Ammon's horn (tissue), 1 donor: Measurements from ENCODE around the gene RAB11FIP2.

Experiments used
- DNase-seq: peaks from one replicate; pipeline ENCODE4 v3.0.0-alpha.2; 2016; ENCODE audit warnings: low spot score

The RAB11FIP2 gene

DNA sequence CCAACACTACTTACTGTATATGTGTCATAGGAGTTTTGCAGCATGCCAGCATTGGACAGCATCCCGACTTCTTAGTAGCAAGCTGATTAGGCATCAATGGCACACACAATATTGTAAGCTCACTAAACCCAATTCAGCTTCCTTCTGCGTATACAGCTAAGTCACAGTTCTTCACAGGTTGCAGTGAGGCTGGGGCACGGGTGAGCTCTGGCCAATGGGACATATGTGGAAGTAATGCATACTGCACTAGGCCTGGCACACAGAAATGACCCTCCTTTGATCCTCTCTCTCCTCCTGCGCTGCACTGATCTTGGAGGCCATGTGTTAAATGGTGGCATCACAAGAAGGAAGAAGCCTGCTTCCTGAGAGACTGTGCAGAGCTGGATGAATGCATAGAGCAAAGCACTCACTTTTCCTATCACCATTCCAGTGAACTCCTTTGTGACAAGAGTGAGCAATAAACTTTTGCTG is 11.9 kb downstream of the RAB11FIP2 start:
- no peak for DNase-seq

DNA sequence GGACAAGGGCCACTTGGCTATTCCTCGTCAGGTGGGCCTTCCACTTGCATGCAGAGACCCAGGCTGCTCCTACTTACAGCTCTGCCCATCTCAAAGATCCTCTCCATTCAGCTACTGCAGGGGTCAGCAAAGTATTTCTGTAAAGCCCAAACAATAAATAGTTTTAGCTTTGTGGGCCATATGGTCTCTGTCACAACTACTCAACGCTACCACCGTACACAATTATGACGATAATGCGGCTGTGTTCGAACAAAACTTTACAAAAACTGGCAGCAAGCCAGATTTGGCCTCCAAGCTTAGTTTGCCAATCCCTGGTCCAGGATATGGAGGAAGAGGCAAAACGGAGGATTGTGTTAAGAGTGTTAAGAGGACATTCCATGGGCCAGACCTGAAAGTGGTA is 12.8 kb downstream of the RAB11FIP2 start:
- DNase-seq: no peak

DNA sequence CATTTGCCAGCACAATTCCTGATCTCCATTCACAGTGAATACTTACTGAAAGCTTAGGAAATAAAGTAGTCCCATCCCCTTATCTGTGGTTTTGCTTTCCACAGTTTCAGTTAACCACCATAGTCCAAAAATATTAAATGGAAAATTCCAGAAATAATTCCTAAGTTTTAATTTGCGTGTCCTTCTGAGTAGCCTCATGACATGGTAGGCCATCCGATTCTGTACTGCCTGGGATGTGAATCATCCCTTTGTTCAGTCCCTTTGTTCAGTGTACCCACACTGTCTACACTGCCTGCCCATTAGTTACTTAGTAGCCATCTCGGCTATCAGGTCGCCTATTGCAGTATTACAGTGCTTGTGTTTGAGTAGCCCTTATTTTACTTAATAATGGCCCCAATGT is 14.2 kb downstream of the RAB11FIP2 start:
- no peak for DNase-seq

GRCh38 chr10:118031351-118032075 is 15.2 kb downstream of the RAB11FIP2 start:
- no peak for DNase-seq

GRCh38 chr10:118028619-118029018 is 18.1 kb downstream of the RAB11FIP2 start:
- DNase-seq: no peak

- DNase-seq: peak; percentile 74
These were observed 19.3 kb downstream of the RAB11FIP2 start for GRCh38 chr10:118027397-118027796.

- no peak for DNase-seq
These were observed 19.8 kb downstream of the RAB11FIP2 start for GRCh38 chr10:118026936-118027335.

- DNase-seq: no peak
These were observed 26.4 kb downstream of the RAB11FIP2 start for GRCh38 chr10:118020365-118020764.

- no peak for DNase-seq
These were observed 28.9 kb downstream of the RAB11FIP2 start for GRCh38 chr10:118017850-118018249.

- DNase-seq: no peak
These were observed 29.5 kb downstream of the RAB11FIP2 start for GRCh38 chr10:118017071-118017740.

DNA sequence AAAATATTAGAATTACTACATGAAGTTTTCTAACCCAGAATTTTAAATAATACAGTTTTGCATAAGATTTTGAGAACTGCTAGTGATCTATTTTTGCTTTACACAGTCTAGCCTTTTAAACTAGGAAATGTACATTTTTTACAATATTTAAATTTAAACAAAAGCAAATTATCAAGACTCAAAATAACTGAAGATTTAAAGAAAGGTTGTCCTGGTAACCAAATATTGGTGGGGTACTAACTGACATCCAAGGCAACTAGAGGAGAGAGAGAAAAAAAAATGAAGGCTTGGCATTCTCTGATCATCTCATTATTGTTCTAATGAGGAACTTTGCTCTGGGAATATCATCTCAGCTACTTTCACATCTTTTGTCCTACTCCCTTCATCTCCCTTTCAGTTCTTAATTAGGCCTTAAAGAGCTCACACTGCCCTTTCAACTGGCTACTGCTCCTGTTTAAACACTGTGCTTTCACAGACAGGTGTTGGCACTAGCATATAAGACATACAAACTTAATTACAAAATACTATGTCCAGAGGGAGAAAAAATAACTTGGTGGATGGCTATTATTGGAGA is 33.7 kb downstream of the RAB11FIP2 start:
- DNase-seq: peak; percentile 27

- DNase-seq: no peak
These were observed 39.0 kb downstream of the RAB11FIP2 start for GRCh38 chr10:118007773-118008172.

GRCh38 chr10:118003126-118003525 is 43.6 kb downstream of the RAB11FIP2 start:
- no peak for DNase-seq

DNA sequence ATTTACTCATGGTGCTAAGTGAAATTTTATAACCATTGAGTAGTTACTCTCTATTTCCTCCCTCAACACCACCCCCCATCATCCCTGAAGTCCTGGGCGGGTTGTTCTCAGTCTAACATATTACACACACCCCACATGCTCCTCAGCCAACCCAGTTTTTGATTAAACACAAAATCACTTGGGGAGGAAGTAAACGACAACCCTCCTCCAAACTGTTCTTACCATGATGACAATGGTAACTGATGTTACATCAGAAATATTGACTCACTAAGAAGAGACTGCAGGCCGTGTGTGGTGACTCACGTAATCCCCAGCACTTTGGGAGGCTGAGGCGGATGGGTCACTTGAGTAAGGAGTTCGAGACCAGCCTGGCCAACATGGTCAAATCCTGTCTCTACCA is 44.2 kb downstream of the RAB11FIP2 start:
- no peak for DNase-seq

GRCh38 chr10:117997673-117998072 is 49.1 kb downstream of the RAB11FIP2 start:
- no peak for DNase-seq

DNA sequence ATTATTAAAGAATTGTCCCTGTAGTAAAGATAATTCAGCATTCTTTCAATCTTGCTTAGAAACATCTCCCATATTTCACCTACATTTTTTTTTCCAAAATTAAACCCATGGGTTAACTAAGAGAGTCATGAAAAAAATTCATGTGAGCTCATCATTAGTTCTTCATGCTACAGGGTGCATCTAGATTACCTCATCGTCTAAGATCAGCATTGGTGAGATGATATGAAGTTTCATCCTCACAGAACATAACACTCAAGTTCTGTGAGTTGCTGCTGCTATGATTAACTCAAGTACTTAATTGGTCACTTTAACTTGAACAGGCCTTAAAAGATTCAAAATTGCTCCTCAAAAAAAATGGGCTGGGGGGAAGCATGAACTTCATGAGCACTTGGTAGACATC is 50.0 kb downstream of the RAB11FIP2 start:
- no peak for DNase-seq

DNA sequence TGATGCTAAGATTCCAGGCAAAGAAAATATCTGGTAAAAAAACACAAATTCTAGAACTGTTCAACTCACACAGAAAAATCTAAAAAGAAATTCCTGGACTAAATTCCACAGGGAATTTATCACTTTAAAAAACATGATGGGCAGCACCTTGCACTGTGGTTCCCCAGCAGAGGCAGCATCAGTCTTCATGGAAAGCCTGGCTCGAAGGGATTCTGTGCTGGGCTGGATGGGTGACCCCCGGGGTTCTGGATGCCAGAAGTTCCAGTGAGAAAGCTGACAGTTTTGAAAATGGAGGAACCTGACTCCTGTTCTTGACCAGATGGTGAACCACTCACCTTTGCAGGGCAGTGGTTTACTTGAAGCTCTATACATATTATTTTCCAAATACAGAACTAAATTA is 52.0 kb downstream of the RAB11FIP2 start:
- no peak for DNase-seq

DNA sequence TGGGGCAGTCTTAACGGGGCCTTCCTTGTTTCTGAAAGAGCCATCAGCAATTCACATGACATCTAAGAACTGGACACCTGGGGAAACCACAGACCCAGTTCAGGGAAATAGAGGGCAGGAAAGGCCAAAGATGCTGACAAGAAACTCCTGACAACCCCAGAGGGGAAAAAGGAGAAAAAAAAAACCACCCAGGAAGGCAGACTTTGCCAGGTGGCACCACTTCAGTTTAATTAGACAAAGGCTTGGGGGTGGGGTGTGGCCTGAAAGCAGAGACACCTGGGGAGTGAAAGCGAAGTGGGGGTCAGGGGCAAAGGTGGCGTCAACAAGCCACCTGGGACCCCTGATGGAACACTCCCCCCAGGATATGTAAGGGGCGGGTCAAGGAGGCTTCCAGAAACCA is 53.6 kb downstream of the RAB11FIP2 start:
- no peak for DNase-seq

GRCh38 chr10:117991701-117992100 is 55.0 kb downstream of the RAB11FIP2 start:
- peak; percentile 12 for DNase-seq

- no peak for DNase-seq
These were observed 56.8 kb downstream of the RAB11FIP2 start for GRCh38 chr10:117989962-117990361.

- no peak for DNase-seq
These were observed 57.9 kb downstream of the RAB11FIP2 start for GRCh38 chr10:117988814-117989213.

GRCh38 chr10:117987244-117987909 is 59.4 kb downstream of the RAB11FIP2 start:
- DNase-seq: no peak

GRCh38 chr10:117983961-117984360 is 62.8 kb downstream of the RAB11FIP2 start:
- no peak for DNase-seq
